IMR-90 (cell line): ENCODE data around the gene SPINK4. TPM values are rescaled to one million over a fixed set of nuclear protein-coding genes. Genes with fewer than 3 reads are reported as not detected.

Source experiments
- ATAC-seq: fragments of 200-7000 bp; cut with Tn5 transposase; 2 replicates; pipeline ENCODE4 v1.9.1; 2020; ENCODE audit warnings: low read depth, mild to moderate bottlenecking, moderate library complexity
- BruUV-seq: library from RNA; stranded (reverse); fragments of 400-500 nt; replicated peaks from 2 replicates; lab custom pipeline; 2021; lab: Mats Ljungman, UMichigan
- CTCF ChIA-PET: fragments of 300-600 bp; formaldehyde crosslinking; extraction: SDS; loops from one replicate; lab custom pipeline; 2021; ENCODE audit warnings: antibody characterized with exemption; lab: Yijun Ruan, JAX
- POLR2A ChIA-PET: fragments of 300-600 bp; sonication (Branson Sonifier 250); formaldehyde crosslinking; loops from one replicate; lab custom pipeline; 2022; ENCODE audit warnings: antibody characterized with exemption; ENCODE audit not compliant: unreplicated experiment; lab: Charles Lee
- DNase-seq: peaks from one replicate; pipeline ENCODE4 v3.0.0; 2013
- H2AFZ ChIP-seq: replicated peaks from 2 replicates; pipeline ENCODE3; 2013; ENCODE audit warnings: low read length, mild to moderate bottlenecking; ENCODE audit not compliant: poor library complexity
- H2AK5ac ChIP-seq: 2 replicates; pipeline ENCODE4 v1.6.1; 2013; ENCODE audit warnings: low read depth, low read length, inconsistent platforms
- H2AK9ac ChIP-seq: replicated peaks from 2 replicates; pipeline ENCODE3; 2013; ENCODE audit warnings: mild to moderate bottlenecking, low read depth, low read length, moderate library complexity; ENCODE audit not compliant: poor library complexity
- H2BK120ac ChIP-seq: 2 replicates; pipeline ENCODE4 v1.6.1; 2013; ENCODE audit warnings: low read depth, low read length, inconsistent platforms
- H2BK15ac ChIP-seq: 3 replicates; pipeline ENCODE4 v1.6.1; 2013; ENCODE audit warnings: low read depth, low read length, inconsistent platforms
- H2BK20ac ChIP-seq: 2 replicates; pipeline ENCODE4 v1.6.1; 2013; ENCODE audit warnings: low read depth, mild to moderate bottlenecking, inconsistent platforms, low read length, moderate library complexity
- H2BK5ac ChIP-seq: 2 replicates; pipeline ENCODE4 v1.6.1; 2013; ENCODE audit warnings: mild to moderate bottlenecking, low read depth, low read length, inconsistent platforms; ENCODE audit not compliant: poor library complexity, severe bottlenecking
- H3K14ac ChIP-seq: replicated peaks from 2 replicates; pipeline ENCODE4 v1.6.1; 2013; ENCODE audit warnings: low read depth, low read length, inconsistent platforms
- H3K18ac ChIP-seq: 2 replicates; pipeline ENCODE4 v1.6.1; 2013; ENCODE audit warnings: low read depth, low read length, control low read depth
- H3K23ac ChIP-seq: 2 replicates; pipeline ENCODE4 v1.6.1; 2013; ENCODE audit warnings: low read depth, low read length, inconsistent platforms
- H3K27ac ChIP-seq: 2 replicates; pipeline ENCODE4 v1.5.1; 2013; ENCODE audit warnings: mild to moderate bottlenecking, control low read depth, low read length; ENCODE audit not compliant: insufficient read depth
- H3K27me3 ChIP-seq: 2 replicates; pipeline ENCODE4 v1.6.1; 2013; ENCODE audit warnings: low read length; ENCODE audit not compliant: control insufficient read depth, insufficient read depth
- H3K36me3 ChIP-seq: 2 replicates; pipeline ENCODE4 v1.6.1; 2013; ENCODE audit warnings: low read length, mixed read lengths; ENCODE audit not compliant: control insufficient read depth, insufficient read depth
- H3K4ac ChIP-seq: 2 replicates; pipeline ENCODE4 v1.6.1; 2013; ENCODE audit warnings: low read depth, low read length, inconsistent platforms
- H3K4me1 ChIP-seq: 2 replicates; pipeline ENCODE4 v1.6.1; 2013; ENCODE audit warnings: low read length, mixed read lengths; ENCODE audit not compliant: control insufficient read depth, insufficient read depth
- H3K4me2 ChIP-seq: 2 replicates; pipeline ENCODE4 v1.6.1; 2013; ENCODE audit warnings: low read depth, mild to moderate bottlenecking, control low read depth, low read length, moderate library complexity
- H3K4me3 ChIP-seq: 2 replicates; pipeline ENCODE4 v1.5.1; 2013; ENCODE audit warnings: low read depth, mild to moderate bottlenecking, control low read depth, low read length, moderate library complexity; ENCODE audit not compliant: insufficient read depth
- H3K56ac ChIP-seq: 2 replicates; pipeline ENCODE4 v1.6.1; 2013; ENCODE audit warnings: low read length, inconsistent platforms; ENCODE audit not compliant: insufficient read depth; ENCODE audit errors: extremely low read depth
- H3K79me1 ChIP-seq, 2 experiments: 2 replicates each; pipeline ENCODE4 v1.6.1; 2013; ENCODE audit warnings: low read length in 2 of 2, inconsistent platforms in 1 of 2, low read depth in 1 of 2
- H3K9ac ChIP-seq: 2 replicates; pipeline ENCODE4 v1.6.1; 2013; ENCODE audit warnings: low read depth, low read length, control low read depth
- H3K9me1 ChIP-seq: 2 replicates; pipeline ENCODE4 v1.6.1; 2013; ENCODE audit warnings: low read length, inconsistent platforms; ENCODE audit not compliant: insufficient read depth
- H3K9me3 ChIP-seq: 2 replicates; pipeline ENCODE4 v1.6.1; 2013; ENCODE audit warnings: low read length; ENCODE audit not compliant: control insufficient read depth, insufficient read depth
- H4K20me1 ChIP-seq: 2 replicates; pipeline ENCODE4 v1.6.1; 2013; ENCODE audit warnings: low read length, inconsistent platforms; ENCODE audit not compliant: insufficient read depth
- H4K5ac ChIP-seq: 2 replicates; pipeline ENCODE4 v1.6.1; 2013; ENCODE audit warnings: mild to moderate bottlenecking, low read depth, low read length, control low read depth
- H4K8ac ChIP-seq, 2 experiments: 2 replicates each; pipeline ENCODE4 v1.6.1; 2013; ENCODE audit warnings: low read depth in 2 of 2, low read length in 2 of 2, control low read depth in 1 of 2, inconsistent platforms in 1 of 2
- H4K91ac ChIP-seq: 2 replicates; pipeline ENCODE4 v1.6.1; 2013; ENCODE audit warnings: low read depth, low read length, inconsistent platforms; ENCODE audit not compliant: insufficient read depth
- BHLHE40 ChIP-seq: fragments of 150-350 bp; IDR thresholded peaks from 2 replicates; pipeline ENCODE4 v1.6.1; 2016; ENCODE audit warnings: mild to moderate bottlenecking, low read depth, low read length
- CEBPB ChIP-seq: IDR thresholded peaks from 2 replicates; pipeline ENCODE4 v1.6.1; 2012; ENCODE audit warnings: low read depth, low read length, improper control_type of control experiment
- CTCF ChIP-seq: conservative IDR thresholded peaks from 2 replicates; pipeline ENCODE4 v1.5.1; 2012; ENCODE audit warnings: mild to moderate bottlenecking, low read depth, low read length, improper control_type of control experiment
- FOS ChIP-seq: fragments of 150-350 bp; IDR thresholded peaks from 2 replicates; pipeline ENCODE4 v1.6.1; 2016; ENCODE audit warnings: low read depth, low read length
- MAFK ChIP-seq: IDR thresholded peaks from 2 replicates; pipeline ENCODE4 v1.6.1; 2012; ENCODE audit warnings: low read depth, low read length, improper control_type of control experiment
- MAZ ChIP-seq: IDR thresholded peaks from 2 replicates; pipeline ENCODE4 v1.6.1; 2012; ENCODE audit warnings: low read depth, mild to moderate bottlenecking, low read length, improper control_type of control experiment, moderate library complexity, borderline replicate concordance
- MXI1 ChIP-seq: IDR thresholded peaks from 2 replicates; pipeline ENCODE4 v1.6.1; 2012; ENCODE audit warnings: low read depth, mild to moderate bottlenecking, low read length, moderate library complexity, borderline replicate concordance
- POLR2A ChIP-seq: IDR thresholded peaks from 2 replicates; pipeline ENCODE4 v1.6.1; 2012; ENCODE audit warnings: mild to moderate bottlenecking, low read depth, low read length
- RCOR1 ChIP-seq: IDR thresholded peaks from 2 replicates; pipeline ENCODE4 v1.6.1; 2012; ENCODE audit warnings: mild to moderate bottlenecking, low read length, improper control_type of control experiment; ENCODE audit not compliant: insufficient replicate concordance
- RFX5 ChIP-seq: IDR thresholded peaks from 2 replicates; pipeline ENCODE4 v1.8.0; 2012; ENCODE audit warnings: low read depth, mild to moderate bottlenecking, low read length, moderate library complexity
- SMC3 ChIP-seq: fragments of 150-350 bp; IDR thresholded peaks from 2 replicates; pipeline ENCODE4 v1.6.1; 2016; ENCODE audit warnings: low read depth, mild to moderate bottlenecking, antibody characterized with exemption, low read length, moderate library complexity
- USF2 ChIP-seq: fragments of 150-350 bp; IDR thresholded peaks from 2 replicates; pipeline ENCODE4 v1.6.1; 2017; ENCODE audit warnings: mild to moderate bottlenecking, antibody characterized with exemption, low read length, low read depth
- WGBS, 2 experiments: methylation state at CpG; one replicate each; pipeline versions ENCODE4 v1.1.5 to v1.1.7; 2013; ENCODE audit warnings: missing lambda C conversion rate in 2 of 2; ENCODE audit not compliant: insufficient read length in 1 of 2; ENCODE audit errors: extremely low coverage in 2 of 2; 5-methylcytosine and 5-hydroxymethylcytosine counted together
- dilution Hi-C: fragments of 300-500 bp; cut with HindIII; formaldehyde crosslinking; loops from one replicate; pipeline ENCODE4 v1.14.3; 2018; ENCODE audit warnings: low sequenced_read_pairs; ENCODE audit not compliant: unreplicated experiment
- in situ Hi-C: fragments of 300-500 bp; cut with MboI; formaldehyde crosslinking; loops from 3 replicates; pipeline ENCODE4 v1.14.3; 2019; ENCODE audit warnings: low sequenced_read_pairs, inconsistent platforms, mixed read lengths
- intact Hi-C: fragments of 100-400 bp; cut with micrococcal nuclease; formaldehyde crosslinking; loops from 2 replicates; pipeline ENCODE4 v1.10.0; 2022
- polyA plus RNA-seq, 3 experiments: library from polyadenylated mRNA; depleted of rRNA; stranded (reverse); fragments of >200 nt; gene quantifications; 2 replicates each; pipeline ENCODE4 v1.2.3, GENCODE V29; 2012; ENCODE audit warnings: low replicate concordance in 1 of 3
- total RNA-seq: library from RNA; depleted of rRNA; stranded (reverse); fragments of >200 nt; gene quantifications from 2 replicates; pipeline ENCODE4 v1.2.3, GENCODE V29; 2012
- TF ChIP-seq, protein P1 (sequence below): fragments of 150-350 bp; IDR thresholded peaks from 2 replicates; pipeline ENCODE4 v1.6.1; 2016; ENCODE audit warnings: low read depth, mild to moderate bottlenecking, low read length, moderate library complexity, borderline replicate concordance

The SPINK4 gene
- total and polyA plus RNA-seq, 2 of the 4 experiments (the other 2 are of a cell fraction) = not detected

- dilution Hi-C loops = no loop called here
- peaks cover 10 to 22% of the 10 kb centered on the region in 2 experiments for H3K79me1 ChIP-seq
- no peak overlapping the region for H3K27ac ChIP-seq
- BruUV-seq = no TSS peak
- in situ Hi-C loops = no loop called here
- H3K4me1 ChIP-seq = peaks cover under 1% of the 10 kb centered on the region
- H4K91ac ChIP-seq = no peak overlapping the region
- H3K9me1 ChIP-seq = peaks cover 3% of the 10 kb centered on the region; the same call in 1 of the 2 replicates
- ATAC-seq (no peak), DNase-seq (no peak)
- no peaks in the 10 kb centered on the region for H3K27me3 ChIP-seq
- H3K4ac ChIP-seq = no peak overlapping the region
- no peak overlapping the region for H3K9ac ChIP-seq
- ChIA-PET CTCF (no interaction called here), POLR2A (no interaction called here)
- no peak overlapping the region for H3K18ac ChIP-seq
- H3K9me3 ChIP-seq = no peaks in the 10 kb centered on the region
- H3K56ac ChIP-seq = no peak overlapping the region
- H2BK15ac ChIP-seq = no peak overlapping the region
- WGBS, 2 experiments = 100% methylated on average over 2 of the region's 4 CpGs; no CpG with 5 or more reads in 1 of the 2 experiments
- no peak overlapping the region for H2BK5ac ChIP-seq
- H4K8ac ChIP-seq = no peak overlapping the region
- no peak for TF ChIP-seq POLR2A
- TF ChIP-seq MAZ = no peak
- no peak for TF ChIP-seq RCOR1
- TF ChIP-seq, protein P1, sequence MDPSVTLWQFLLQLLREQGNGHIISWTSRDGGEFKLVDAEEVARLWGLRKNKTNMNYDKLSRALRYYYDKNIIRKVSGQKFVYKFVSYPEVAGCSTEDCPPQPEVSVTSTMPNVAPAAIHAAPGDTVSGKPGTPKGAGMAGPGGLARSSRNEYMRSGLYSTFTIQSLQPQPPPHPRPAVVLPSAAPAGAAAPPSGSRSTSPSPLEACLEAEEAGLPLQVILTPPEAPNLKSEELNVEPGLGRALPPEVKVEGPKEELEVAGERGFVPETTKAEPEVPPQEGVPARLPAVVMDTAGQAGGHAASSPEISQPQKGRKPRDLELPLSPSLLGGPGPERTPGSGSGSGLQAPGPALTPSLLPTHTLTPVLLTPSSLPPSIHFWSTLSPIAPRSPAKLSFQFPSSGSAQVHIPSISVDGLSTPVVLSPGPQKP = no peak
- TF ChIP-seq MAFK = no peak
- no peak for TF ChIP-seq FOS
- TF ChIP-seq MXI1 = no peak
- no peak for TF ChIP-seq RFX5
- TF ChIP-seq CEBPB = no peak
- no peak for TF ChIP-seq CTCF
- no peak for TF ChIP-seq BHLHE40
- TF ChIP-seq SMC3 = no peak
- no peak for TF ChIP-seq USF2
- no peak overlapping the region for H3K23ac ChIP-seq
- H3K36me3 ChIP-seq = peaks cover 55% of the 10 kb centered on the region
- no peak overlapping the region for H3K4me2 ChIP-seq
- no peak overlapping the region for H2AK9ac ChIP-seq
- no peak overlapping the region for H2BK20ac ChIP-seq
- no peaks in the 10 kb centered on the region for H4K20me1 ChIP-seq
- no peak overlapping the region for H2AFZ ChIP-seq
- H3K4me3 ChIP-seq = no peak overlapping the region
- no peak overlapping the region for H2BK120ac ChIP-seq
- H3K14ac ChIP-seq = no peak overlapping the region
- H2AK5ac ChIP-seq = no peak overlapping the region
- no peak overlapping the region for H4K5ac ChIP-seq
- intact Hi-C loops = no loop called here
These were observed 15.5 kb downstream of the SPINK4 start for GRCh38 chr9:33255471-33255870.
